GM18909 (cell line): ENCODE data around the gene COQ2.
"Not testable (repeated sequence)": the region's sequence is repeated elsewhere in the genome, so short reads cannot be mapped to it uniquely, and the experiment has no call there.

Source experiments
- ATAC-seq: cut with Tn5 transposase; IDR thresholded peaks from one replicate; pipeline ENCODE4 v1.9.1; 2021; ENCODE audit warnings: mild to moderate bottlenecking; ENCODE audit not compliant: unreplicated experiment, poor library complexity

COQ2 gene

DNA sequence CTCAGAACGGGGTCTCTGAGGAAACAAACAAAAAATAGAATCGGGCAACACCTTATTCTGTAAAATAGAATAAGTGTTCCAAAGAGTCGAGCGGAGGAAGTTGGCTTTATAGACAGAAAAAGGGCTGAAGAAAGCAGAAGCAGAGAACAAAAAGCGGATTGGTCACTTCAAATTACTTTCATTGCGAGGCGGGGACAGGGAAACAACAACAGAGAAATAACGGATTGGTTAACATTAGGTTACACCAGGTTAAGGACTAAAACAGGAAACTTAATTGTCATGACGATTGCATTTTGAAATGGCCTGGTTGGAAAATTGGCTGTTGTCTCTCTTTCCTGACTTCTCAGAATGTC lies 433 bp upstream of the COQ2 start:
- peak; percentile 5 for ATAC-seq

GRCh38 chr4:83283181-83283580 lies 1.4 kb downstream of the COQ2 start:
- no peak for ATAC-seq

- ATAC-seq: peak; percentile 26
Observed at GRCh38 chr4:83282049-83282535, 2.5 kb downstream of the COQ2 start.

DNA sequence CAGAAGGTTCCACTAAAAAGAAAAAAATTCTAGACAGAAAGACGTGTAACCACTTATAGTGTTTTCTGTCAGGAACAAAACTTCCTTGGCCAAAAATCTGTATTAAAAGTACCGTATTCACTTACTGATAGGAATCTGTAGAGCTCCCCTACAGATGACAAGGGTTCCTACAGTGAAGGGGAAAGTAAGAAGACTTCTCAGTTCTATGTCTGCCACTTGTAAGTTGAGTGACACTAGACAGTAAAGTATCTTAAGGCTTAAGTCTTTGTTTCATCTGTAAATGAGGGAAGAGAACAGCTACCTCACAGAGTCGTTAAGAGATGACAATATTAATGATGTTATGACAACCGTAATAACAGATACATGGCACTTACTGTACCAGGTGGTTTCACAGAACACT lies 3.3 kb downstream of the COQ2 start:
- ATAC-seq: no peak

DNA sequence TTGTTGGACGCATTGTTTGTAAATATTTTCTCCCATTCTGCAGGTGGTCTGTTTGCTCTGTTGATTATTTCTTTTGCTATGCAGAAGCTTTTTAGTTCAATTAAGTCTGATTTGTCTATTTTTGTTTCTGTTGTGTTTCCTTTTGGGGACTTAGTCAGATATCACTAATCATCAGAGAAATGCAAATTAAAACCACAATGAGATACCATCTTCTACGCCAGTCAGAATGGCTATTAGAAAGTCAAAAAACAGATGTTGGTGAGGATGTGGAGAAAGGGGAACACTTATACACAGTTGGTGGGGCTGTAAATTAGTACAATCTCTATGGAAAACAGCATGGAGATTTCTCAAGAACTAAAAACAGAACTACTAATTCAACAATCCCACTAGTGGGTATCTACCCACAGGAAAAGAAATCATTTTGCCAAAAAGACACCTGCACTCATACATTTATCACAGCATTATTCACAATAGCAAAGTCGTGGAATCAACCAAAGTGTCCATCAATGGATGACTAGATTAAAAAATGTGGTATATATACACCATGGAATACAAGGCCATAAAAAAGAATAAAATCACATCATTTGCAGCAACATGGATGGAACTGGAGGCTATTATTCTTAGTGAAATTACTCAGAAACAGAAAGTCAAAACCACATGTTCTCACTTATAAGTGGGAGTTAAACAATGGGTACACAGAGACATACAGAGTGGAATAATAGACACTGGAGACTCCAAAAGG lies 8.1 kb downstream of the COQ2 start:
- peak; percentile 80 for ATAC-seq

- ATAC-seq: not testable (repeated sequence)
Observed at GRCh38 chr4:83273926-83274325, 10.7 kb downstream of the COQ2 start.

DNA sequence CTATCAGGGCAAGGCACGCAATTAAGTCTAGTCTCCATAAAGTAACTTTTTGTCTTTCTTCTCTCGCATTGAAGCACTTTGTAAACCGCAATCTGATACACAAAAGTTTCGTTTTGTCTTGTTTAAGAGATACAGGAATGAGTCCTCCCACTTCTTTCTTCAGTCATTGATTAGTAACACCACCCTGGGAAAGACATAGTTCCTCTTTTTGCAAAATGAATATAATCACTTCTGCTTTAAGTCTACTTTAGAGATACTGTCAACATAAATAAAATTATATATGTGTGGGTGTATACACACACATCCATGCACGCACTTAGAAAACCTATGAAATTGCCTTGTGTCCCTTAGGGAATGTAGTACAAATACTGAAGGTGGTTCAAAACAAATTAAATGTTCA lies 11.7 kb downstream of the COQ2 start:
- peak; percentile 88 for ATAC-seq

- ATAC-seq: no peak
Observed at GRCh38 chr4:83269256-83269655, 15.3 kb downstream of the COQ2 start.

- no peak for ATAC-seq
Observed at GRCh38 chr4:83268491-83268890, 16.1 kb downstream of the COQ2 start.

DNA sequence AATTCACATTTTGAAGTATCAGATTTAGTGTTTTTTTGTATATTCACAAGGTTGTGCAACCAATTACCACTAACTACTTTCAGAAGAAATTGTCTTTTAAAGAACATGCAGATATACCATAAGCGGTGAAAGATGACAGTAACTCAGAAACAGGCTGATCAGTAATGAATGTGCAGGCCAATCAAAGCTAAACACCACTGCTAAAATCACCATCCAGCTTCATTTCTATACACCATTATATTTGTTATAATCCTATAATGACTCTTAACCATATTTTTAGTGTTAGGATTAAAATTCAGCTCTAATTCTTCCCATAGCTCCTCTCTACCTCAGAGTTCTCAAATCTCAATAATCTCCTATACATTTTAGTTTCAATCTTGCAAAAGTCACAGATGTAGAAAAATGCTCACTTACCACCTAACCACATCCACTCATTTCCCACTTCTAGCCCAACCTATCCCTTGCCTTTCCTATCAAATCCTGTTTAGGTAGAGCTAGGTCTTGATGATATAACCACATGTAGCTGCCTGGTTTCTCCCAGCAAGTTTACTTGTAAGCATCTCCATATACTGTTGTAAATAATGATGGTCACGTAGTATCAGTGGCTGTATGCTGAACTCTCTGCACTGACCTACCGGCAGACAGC lies 16.6 kb downstream of the COQ2 start:
- no peak for ATAC-seq

GRCh38 chr4:83267121-83267829 lies 17.3 kb downstream of the COQ2 start:
- ATAC-seq: no peak

- ATAC-seq: peak; percentile 62
Observed at GRCh38 chr4:83266689-83267088, 17.9 kb downstream of the COQ2 start.

DNA sequence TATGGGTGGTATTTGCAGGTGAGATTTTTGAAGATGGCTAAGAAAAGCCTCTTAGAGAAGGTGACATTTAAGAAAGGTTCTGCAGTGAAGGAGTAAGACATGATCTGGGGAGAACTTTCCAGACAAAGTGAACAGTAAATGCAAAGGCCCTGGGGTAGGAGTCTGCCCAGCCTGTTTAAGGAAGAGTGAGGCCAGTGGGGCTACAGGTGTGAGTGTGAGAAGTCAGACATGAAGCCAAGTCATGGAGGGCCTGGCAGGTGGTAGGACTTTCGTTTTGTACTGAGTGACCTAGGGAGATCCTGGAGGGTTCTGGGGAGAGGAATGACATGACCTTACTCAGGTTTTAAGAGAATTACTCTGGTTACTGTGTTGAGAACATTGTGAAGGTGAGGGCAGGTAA lies 21.5 kb downstream of the COQ2 start:
- no peak for ATAC-seq

DNA sequence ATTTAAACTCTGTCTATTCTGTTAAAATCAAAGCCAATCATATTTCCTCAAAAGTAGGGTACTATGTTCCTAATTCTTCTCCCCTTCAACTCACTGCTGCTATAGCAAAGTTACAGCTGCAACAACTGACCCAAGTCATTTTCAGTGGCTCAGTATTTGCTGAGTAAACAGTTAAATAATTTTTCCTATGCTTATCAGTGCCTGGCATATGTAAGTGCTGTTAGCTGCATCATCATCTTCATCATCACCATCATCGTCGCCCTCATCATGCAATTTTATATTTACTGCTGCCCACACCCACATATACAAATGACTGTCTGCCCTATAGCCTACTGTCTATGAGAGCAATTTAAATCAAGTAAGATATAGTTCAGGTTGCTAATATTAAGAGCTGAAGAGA lies 21.9 kb downstream of the COQ2 start:
- ATAC-seq: no peak

GRCh38 chr4:83261307-83261706 lies 23.3 kb downstream of the COQ2 start:
- no peak for ATAC-seq

GRCh38 chr4:83259586-83259985 lies 25.0 kb downstream of the COQ2 start:
- ATAC-seq: no peak

DNA sequence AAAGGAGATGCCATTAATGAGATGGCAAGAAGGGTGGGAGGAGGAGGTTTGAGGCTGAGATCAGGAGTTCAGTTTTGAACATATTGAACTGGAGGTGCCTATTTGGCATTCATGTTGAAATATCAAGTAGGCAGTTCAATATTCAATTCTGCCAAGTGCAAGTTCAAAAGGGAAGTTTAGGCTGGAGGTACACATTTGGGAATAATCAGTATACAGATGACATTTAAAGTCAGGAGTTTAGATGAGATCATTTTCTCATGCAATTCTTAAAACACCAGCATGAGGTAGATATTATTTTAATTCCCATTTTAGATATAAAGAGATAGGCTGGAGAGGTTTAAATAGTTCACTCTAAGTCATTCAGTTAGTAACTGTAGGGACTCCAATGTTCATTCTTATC lies 26.1 kb downstream of the COQ2 start:
- no peak for ATAC-seq

- ATAC-seq: no peak
Observed at GRCh38 chr4:83257811-83258210, 26.8 kb downstream of the COQ2 start.

DNA sequence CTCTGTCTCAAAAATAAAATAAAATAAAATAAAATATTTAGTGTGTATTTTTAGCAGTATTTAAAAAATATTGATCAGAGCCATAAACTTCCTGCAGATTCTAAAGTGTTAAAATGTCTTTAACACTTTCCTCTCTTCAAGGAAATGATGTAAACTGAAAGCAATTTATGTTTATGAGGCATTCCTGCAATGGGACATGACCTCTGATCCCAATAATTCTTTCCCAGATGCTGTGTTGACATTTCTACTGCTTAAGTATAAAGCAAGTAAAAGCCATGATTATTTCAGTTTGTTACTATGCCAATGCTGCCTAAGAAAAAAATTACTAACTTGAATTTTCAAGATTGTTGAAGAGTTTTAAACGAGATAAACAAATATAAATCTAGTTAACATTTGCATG lies 29.0 kb downstream of the COQ2 start:
- ATAC-seq: no peak

DNA sequence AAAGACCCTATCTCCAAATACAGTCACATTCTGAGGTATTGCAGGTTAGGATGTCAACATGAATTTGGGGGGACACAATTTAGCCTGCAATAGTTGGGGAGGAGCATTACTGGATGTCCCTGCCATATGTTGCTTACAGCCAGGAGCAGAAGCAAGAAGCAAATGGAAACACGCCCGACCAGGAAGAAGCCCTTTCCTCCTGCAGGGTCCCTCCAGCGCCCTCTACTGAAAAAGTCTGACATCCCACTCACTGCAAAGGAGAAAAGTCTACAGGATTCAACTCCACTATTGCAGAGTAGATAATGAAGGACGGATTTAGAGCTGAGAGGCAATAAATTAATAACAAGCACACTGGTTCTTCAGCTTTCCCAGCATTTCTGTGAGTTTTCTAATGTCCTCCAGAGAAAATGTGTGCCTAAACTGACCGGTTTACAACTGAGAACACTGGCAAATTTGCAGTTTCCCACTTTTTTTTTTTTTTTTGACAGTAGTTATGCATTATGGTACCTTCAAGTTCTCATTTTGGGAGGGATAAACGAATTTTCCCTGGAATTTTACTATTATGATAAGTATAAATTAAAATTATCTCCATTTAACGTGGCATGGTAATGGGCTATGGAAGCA lies 31.7 kb downstream of the COQ2 start:
- ATAC-seq: peak; percentile 62

- no peak for ATAC-seq
Observed at GRCh38 chr4:83251447-83251830, 33.2 kb downstream of the COQ2 start.
